Stimulated activated CD8-positive, alpha-beta memory T cell treated with anti-CD3 and anti-CD28 coated beads, Interleukin-7, amount 100 ng/mL, for 24 hours (primary cell): ENCODE results near the gene TMEM260.
"Not testable (repeated sequence)": the region's sequence is repeated elsewhere in the genome, so short reads cannot be mapped to it uniquely, and the experiment has no call there.

Experiments
- DNase-seq: peaks from one replicate; pipeline ENCODE4 v3.0.0-alpha.2; 2020; ENCODE audit warnings: low read depth

The TMEM260 gene

DNA sequence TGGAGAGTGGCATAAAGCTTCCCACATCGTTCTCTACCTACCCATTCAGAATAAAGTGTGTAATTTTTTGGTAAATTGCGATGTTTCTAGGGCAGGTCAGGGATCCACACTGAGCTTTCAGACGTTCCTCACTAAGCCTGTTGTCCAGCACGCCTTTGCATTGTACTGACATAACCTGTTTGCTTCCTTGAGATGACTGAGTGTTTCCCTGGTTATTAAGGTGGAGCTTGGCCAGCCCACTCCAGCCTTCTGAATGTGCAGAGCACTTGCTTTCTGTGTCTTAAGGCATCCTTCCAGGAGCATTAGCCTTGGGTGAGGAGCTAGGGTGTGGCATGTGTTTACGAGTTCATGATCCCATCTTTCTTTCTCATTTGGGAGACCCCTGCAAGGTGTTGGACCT lies 96.4 kb downstream of the TMEM260 start:
- DNase-seq, result no peak

GRCh38 chr14:56678838-56679237 lies 99.2 kb downstream of the TMEM260 start:
- DNase-seq, result no peak

DNA sequence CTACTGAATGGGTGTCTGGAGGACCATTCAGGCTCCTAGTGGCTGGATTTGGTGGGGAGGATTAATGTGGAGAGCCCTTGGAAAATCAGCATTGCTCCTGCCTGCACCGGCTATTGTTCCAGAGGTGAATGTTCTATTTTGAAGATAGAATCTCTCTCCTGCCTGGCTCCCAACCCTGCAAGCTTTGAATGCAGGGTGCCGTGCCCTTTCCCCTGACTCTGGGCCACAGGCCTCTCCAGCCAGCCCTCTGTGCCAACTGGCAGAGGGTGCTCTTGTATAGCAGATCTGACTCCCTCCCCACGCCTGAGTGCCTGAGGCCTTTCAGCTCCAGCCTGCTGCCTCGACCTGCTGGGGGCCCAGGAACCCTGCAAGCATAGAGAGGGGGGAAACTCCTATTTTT lies 106.8 kb downstream of the TMEM260 start:
- DNase-seq, result no peak

GRCh38 chr14:56687123-56687522 lies 107.5 kb downstream of the TMEM260 start:
- DNase-seq, result no peak

- no peak for DNase-seq
Observed at GRCh38 chr14:56694609-56695008, 115.0 kb downstream of the TMEM260 start.

DNA sequence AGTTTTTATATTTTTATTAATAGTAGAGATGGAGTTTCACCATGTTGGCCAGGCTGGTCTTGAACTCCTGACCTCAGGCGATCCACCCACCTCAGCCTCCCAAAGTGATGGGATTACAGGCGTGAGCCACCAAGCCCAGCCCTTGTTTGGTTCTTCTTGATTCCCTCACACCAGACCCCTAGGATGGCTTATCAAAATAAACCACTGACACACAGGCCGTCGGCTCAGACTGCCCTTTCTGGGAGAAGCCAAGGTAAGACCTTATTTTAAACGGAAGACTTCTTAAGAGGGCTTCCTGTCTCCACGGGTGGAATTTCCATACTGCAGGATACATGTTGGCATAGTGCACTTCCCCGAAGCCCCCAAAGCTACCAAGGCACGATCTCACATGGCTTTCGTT lies 115.6 kb downstream of the TMEM260 start:
- not testable (repeated sequence) for DNase-seq
